Forelimb muscle (tissue), 1 donor: ENCODE measurements around the gene GALNT10. TPM values are rescaled to one million over a fixed set of nuclear protein-coding genes. Genes with fewer than 3 reads are reported as not detected.
A peak's percentile ranks its signal among the peaks of the same experiment; 100 is the strongest.

ENCODE experiments used
- DNase-seq: peaks from one replicate; pipeline ENCODE4 v3.0.0-alpha.2; 2013; ENCODE audit warnings: low read depth
- polyA plus RNA-seq: library from polyadenylated mRNA; unstranded; fragments of 120-200 nt; gene quantifications from one replicate; pipeline ENCODE4 v1.2.1, GENCODE V29; 2013; ENCODE audit not compliant: insufficient read length

Gene GALNT10
- polyA plus RNA-seq, 1 donor, result 16.7 TPM

DNA sequence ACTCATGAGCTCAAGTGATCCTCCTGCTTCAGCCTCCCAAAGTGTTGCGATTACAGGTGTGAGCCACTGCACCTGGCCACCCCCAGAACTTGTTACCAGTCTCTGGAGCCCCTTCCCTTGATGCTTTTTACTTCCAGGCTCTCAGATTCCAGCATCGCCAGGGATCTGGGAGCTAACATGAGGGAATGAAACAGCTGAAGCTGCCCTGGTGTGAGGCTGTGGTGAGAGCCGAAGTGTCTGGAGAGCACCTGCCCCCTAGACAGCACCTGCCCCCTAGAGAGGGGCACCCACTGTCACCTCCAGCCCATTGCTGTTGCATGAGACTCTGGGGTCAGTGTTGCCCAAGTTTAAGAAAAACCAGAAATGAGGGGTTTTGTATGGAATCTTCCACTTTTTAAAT, 131.0 kb downstream of the GALNT10 start:
- DNase-seq, result no peak

DNA sequence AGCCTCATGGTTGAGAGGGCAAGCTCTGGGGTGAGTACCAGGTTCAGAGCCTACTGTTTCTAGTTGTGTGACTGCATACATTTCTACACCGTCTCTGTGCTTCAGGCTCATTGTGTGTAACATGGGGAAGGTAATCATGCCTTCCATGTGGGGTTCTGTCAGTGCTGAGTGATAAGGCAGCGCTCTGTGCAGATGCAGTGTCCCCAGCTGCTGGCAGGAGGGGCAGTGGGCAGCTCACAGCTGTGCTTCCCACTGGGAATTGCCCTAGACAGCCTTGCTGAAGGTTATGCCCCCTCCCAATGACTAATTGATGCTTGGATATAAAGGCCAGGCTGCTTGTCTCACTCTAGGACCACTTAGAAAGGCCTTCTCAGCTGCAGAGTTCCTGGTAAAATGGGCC, 133.5 kb downstream of the GALNT10 start:
- DNase-seq, result no peak

DNA sequence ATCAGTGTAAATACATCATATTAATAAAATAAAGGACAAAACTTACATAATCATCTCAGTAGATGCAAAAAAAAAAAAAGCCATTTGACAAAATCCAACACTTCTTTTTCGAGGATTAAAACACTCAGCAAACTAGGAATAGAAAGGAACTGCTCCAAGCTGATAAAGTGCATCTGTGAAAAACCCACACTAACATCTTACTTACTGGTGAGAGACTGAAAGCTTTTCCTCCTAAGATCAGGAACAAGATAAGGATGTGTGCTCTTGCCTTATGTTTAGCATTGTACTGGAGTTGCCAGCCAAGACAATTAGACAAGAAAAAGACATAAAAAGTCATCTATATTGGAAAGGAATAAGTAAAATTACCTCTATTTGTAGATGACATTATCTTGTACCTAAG, 135.0 kb downstream of the GALNT10 start:
- no peak for DNase-seq

DNA sequence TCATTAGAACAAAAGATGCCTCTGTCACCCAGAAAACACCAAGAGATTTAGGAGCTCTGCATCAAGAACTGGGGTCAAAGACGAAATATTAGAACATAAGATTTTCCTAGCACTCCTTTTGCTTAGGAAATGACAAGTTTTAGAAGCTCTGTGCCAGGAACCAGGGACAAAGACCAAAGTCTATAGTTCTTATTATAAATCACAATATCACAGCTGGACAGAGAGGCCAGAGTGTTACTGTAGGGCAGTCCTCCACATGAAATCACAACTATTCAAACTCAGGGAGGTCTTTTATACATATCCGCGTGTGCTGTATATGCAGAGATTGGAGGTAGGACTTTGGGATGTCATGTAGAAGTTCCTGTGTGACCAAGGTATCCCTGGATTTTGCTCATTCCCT, 138.5 kb downstream of the GALNT10 start:
- no peak for DNase-seq

DNA sequence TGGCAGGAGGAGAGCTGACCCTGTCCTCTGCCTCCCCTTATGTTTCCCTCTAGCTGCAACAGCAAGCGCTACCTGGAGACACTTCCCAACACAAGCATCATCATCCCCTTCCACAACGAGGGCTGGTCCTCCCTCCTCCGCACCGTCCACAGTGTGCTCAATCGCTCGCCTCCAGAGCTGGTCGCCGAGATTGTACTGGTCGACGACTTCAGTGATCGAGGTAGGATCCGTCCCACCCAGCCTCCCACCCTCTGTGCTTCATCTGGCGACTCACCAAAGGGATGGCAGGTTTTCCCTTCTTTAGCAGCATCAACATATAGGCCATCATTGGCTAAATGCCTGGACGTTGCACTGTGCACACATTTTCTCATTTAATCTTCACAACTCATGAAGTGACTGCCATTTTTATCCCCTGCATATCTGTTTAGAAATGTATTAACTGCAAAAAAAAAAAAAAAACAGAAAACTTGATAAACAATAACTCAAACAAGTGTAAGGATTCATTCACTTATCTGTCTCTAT, 139.0 kb downstream of the GALNT10 start:
- no peak for DNase-seq

DNA sequence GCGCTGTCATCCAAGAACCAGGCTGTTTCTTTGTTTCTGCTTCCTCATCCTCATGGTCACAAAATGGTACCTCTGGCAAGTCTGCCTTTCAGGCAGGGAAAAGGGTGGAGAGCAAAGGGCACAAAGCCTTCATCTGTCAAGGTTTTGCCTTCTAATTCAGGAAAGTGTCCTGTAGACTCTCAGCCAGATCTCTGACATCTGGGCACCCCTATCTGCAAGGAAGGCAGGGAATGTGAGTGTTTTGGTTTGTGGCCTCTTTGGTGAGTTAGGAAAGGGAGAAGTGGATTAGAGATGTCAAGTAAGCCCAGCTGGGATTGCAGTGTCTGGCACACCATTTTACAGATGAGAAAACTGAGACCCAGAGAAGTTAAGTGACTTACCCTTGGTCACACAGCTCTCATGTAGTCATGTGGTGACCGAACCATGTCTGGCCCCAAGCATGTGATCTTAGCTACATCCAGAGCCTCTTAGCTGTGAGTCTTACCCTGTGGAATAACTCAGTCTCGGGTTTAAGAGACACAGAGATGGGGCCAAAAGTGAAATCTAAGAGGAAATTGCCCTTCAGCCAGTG, 139.6 kb downstream of the GALNT10 start:
- DNase-seq, result no peak

DNA sequence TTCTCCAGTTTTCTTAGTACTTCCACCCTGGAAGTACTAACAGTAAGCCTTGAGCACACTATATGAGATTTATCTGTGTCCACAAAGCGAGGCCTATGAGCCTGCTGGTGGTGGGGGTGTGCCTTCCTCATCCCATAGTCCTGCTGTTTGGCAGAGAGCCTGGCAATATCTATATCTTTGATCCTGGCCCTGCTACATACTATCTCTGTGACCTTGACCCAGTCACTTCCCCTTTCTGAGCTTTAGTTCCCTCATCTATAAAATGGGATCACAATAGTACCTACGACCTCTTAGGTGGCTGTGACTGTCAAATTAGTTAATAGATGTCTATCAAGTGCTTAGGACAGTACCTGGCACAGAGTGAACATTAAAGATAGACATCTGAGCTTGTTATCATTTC, 140.7 kb downstream of the GALNT10 start:
- DNase-seq, result no peak

DNA sequence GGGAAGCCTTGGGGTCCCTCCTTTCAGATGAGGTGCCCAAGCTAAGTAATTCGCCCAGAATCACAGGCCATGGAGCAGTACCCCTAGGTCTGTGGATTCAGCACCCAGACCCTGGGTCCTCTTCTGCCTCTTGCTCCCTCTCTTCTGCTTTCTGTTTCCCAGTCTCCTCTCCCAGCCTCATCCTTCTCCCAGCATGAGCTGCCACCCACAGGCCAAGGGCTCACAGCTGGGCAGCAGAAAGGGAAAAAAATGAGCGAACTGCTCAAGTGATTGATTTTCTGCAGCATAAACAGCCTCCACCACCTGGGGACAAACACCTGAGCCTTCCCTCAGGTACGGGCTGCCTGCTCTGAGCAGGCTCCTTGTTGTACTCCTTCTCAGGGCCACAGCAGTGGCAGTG, 141.4 kb downstream of the GALNT10 start:
- DNase-seq, result no peak

DNA sequence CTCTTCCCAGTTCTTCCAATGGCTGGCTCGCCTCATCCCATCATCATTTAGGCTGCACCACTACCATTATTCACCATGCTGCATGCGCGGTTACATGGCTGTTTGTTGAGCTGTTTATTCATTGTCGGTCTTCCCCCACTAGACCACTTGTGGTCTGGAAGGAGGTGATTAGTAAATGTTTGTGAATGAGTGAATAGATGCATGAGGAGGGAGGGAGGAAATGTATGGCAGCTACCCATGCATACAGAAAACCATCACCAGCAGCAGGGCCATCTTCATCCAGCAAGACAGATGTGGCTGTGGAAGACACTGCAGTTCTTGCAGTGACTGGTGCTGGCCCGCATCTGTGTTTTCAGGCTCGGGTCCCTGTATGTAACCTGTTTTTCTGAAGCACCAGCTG, 141.9 kb downstream of the GALNT10 start:
- no peak for DNase-seq

DNA sequence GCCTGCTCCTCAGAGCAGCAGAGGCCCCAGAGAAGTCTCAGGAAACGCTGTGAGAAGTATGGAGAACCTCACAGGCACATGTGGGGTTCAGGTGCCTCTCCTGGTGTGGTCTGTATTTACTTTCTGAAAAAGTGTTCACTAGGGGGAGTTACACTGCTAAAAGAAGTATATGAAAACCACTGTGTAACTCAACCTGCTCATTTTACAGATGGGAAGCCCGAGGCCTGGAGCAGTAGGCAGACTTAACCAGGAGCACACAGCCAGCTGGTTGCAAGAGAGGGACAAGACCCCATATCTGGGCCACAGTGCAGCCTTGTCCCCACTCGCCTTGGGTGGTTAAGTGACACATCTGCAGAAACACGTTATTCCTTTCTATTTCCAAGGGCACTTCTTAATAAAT, 142.5 kb downstream of the GALNT10 start:
- no peak for DNase-seq

DNA sequence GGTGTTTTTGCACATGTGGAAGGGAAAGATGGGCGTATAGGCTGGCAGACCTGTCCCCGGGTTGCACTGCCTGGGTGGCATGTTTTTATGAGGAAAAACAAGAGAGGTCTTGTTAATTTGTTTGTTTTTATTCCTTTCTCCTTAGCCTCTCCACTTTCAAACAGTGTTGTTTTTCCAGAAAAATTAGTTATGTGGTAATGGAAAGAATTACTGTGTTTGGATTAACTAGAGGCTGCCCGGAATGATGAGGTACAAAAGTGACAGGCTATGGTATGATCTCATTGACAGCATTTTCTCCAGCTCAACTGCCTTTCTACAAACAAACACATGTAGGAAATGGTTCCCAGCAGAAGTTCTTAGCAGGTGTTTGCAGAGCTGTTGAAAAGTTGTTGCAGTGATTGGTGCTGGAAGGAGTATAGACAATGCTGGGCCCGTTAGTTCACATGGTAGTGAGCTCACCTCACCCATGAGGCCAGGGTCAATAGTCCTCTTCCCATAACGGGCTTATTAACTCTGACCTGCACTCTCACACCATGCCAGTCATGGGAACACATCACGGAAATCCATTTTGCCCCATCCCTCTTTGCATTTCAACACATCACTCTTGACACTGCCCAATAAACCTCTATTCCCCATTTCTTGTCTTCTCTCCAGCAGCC, 144.0 kb downstream of the GALNT10 start:
- DNase-seq, result peak; percentile 17

DNA sequence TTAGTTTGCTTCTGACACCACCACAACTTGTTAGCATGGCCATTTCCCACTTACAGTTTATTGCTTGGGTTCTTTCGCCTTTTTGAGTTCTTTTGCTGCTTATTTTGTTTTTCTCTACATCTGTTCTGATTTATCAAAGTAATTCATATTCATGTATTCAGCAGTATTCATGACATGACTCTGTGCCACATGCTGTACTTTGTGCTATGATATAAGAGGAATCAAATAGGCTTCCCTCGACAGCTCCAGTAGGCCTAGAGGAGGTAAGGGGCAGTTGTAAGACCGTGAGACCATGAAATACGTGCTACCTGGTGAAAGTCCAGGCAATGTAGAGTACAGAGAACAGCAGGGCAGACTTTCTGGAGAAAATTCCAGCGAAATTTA, 144.5 kb downstream of the GALNT10 start:
- DNase-seq, result no peak

DNA sequence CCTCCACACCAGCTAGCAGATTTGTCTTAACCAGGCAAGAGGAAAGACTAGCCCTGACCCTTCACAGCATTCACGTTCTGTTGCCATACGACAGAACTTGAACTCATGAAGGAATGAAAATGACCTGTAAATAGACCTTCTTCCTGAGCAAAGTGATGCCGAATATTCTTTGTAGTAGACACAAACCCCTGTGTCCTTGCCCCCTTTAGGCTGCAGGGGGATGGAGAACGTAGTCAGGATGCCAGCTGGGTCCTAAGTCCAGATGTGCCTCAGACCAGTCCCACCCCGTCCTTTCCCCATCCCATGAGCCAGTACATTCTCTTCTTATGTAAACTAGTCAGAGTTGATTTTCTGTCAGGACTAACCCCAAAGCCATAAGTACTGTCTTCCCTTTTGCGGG, 151.1 kb downstream of the GALNT10 start:
- no peak for DNase-seq

DNA sequence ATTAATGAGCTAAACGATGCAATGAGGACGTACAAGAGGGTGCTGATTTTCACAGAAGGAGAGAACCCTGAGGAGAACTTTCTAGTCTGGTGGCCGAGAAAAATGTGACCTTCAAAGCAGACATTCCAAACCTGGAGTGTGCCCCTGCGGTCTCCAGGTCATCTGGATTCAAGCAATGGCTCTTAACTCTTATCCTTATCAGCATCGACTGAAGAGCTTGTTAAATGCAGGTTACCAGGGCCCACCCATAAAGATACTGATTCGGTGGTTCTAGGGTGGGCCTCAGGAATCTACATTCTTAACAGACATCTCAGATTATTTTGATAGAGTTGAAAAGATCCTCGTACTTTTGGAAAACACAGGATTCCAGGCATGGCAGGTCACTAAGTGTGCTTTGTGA, 151.7 kb downstream of the GALNT10 start:
- no peak for DNase-seq

DNA sequence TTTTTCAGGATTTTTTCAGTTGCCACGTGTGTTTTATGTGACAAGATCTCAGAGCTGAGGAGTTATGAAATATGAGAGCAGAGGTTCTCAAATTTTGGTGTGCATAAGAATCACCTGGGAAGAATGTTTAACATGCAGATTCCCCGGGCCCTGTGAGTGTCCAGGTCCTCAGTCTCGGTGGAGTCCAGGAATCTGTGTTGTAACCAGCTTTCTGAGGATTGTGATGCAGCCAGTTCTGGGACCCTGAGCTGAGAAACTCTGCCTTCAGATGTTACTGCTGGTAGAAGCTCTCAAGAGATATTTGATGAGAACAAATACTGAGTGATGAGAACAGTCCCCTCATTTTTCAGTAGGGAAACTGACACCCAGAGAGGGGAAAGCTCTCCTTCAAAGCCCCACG, 152.4 kb downstream of the GALNT10 start:
- no peak for DNase-seq

DNA sequence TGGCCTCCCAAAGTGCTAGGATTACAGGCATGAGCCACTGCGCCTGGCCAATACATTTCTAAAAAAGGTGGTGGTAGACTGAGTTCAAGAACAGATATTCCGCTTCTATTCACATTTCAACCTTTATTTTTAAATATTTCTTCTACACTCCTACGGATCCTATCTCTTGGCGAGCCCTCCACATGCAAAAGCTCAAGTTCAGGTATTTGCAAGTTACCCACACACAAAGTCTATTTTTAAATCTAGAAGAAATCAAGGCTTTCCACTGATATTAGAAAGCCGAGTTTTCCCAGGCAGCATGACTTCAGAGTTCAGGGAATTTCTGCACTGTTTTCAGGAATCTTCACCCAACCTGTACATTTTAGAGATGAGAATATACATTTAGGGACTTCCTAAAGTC, 153.9 kb downstream of the GALNT10 start:
- DNase-seq, result no peak

DNA sequence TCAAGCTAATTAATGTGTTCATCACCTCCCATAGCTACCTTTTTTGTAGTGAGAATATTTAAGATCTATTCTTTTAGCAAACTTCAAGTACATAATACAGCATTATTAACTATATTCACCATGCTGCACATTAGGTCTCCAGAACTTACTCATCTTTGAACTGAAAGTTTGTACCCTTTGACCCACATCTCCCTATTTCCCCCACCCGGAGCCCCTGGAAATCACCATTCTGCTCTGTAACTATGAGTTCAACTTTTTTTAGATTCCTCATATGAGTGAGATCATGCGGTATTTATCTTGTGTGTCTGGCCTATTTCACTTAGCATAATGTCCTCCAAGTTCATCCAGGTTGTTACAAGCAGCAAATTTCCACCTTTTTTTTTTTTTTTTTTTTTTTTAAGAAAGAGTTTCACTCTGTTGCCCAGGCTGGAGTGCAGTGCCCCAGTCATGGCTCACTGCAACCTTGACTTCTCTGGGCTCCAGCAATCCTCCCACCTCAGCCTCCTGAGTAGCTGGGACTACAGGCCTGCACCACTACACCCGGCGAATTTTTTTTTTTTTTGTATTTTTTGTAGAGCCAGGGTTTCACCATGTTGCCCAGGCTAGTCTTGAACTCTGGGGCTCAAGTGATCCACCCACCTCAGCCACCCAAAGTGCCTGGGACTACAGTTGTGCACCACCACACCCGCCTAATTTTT, 154.9 kb downstream of the GALNT10 start:
- no peak for DNase-seq

DNA sequence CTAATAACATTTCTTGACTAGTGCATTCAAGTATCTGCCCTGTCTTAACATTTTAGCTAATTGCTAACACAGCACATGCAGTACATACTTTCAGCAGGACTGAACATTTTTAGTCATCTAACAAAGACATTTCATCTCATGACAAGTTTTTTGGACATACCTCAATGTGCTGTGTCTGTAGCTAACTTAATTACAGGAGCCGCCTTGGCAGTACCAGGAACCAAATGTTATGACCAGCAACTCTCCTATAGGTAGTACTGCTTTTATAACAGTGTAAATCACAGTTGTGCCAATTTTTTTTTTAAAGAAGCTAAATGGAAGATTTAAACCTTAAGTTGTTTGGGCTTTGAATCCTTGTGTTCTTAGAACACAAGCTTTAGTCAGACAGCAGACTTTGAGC, 155.9 kb downstream of the GALNT10 start:
- no peak for DNase-seq

DNA sequence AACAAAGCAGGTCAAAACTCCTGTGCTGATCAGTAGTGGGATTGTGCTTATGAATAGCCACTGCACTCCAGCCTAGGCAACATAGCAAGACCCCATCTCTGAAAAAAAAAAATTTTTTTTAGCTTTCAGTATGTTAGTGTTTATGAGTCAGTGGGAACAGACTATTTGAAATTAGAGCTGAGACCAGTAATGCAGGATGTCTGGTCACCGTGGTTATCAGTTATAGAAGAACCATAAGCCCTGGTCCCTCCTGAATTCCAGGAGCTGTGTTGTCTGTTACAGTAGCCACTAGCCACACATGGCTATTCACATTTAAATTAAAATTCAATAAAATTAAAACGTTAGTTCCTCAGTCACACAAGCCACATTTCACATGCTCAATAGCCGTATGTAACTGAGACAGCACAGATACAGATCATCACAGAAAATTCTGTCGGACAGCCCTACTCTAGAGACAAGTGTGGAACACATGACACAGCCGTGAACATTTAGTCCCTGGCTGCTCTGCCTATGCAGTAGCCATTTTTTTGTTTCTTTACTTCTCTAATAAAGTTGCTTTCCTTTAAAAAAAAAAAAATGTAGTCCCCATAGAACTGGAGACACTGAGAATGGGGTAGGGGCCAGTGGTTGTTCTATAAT, 159.2 kb downstream of the GALNT10 start:
- DNase-seq, result no peak

DNA sequence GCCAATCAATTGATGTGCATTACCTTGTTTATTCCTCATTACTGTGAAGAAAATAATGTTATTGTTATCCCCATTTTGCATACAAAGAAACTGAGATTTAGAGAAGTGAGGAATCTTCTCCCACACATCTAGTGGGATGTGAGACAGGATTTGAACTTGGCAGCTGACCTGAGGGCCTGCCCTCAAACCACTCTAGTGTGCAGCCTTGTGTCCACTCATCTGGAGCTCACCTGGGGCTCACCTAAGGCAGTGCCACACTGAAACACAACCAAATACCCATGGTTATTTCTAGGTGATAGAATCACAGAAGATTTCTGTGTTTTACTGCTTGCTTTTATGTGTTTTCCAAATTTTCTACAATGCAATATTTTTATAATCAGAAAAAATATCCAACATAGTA, 160.6 kb downstream of the GALNT10 start:
- no peak for DNase-seq

DNA sequence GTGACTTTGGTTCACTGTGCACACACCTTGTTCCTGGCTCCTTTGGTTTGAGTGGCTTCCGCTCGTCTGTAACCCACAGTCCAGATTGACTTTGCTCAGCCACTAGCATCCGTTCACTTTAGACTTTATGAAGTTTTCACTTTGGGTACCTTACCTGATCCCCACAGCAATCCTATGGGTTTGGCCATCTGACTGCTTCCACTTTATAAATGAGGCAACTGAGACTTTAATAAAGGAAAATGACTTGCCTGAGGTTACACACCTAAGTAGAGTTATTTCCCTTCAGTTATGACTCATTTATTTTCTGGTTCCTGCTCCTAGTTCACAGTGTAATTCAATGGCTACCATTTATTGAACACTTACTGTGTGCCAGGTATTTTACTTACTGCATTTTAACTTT, 161.0 kb downstream of the GALNT10 start:
- DNase-seq, result no peak

DNA sequence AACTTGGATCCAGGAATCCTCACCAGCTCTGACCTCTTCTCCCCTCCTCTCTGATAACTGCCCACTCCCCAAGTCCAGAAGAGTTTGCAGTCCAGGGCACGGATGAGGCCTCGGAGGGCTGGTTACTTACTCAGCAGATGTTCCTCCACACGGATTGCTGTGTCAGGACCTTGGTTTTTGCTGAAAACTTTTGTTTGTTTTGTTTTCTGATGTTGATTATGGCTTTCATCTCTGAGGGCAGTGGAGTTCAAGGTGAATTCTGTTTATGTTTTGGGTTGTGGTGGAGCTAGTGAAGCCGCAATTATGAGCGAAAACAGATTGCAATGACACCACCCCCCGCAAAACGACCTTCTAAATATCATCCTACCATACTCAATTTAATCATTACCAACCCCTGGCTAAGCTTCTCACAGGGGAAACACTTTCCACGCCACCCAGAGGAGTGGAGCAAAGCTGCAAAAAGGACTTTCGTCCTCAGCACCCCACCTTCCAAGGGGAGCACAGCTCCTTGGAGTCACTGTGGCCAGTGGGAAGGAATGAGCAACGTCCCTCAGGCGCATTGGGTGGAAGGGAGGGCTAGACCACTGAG, 162.5 kb downstream of the GALNT10 start:
- DNase-seq, result no peak
